ENCODE data around the gene DIS3L2.

The DIS3L2 gene

GRCh38 chr2:232000439-232000838 lies 38.9 kb downstream of the DIS3L2 start:
- TF ChIP-seq PPARA (CRISPR knock-in tag; IDR thresholded peaks at IDR 0.05; ENCODE audit: borderline replicate concordance) (no peak), ISL1 (CRISPR knock-in tag; IDR thresholded peaks at IDR 0.05) (no peak), TCF4 (CRISPR knock-in tag; IDR thresholded peaks at IDR 0.05; ENCODE audit: borderline replicate concordance) (no peak), ZNF70 (CRISPR knock-in tag; IDR thresholded peaks at IDR 0.05) (no peak), PATZ1 (CRISPR knock-in tag; IDR thresholded peaks at IDR 0.05; ENCODE audit: borderline replicate concordance) (no peak), TOX (CRISPR knock-in tag; IDR thresholded peaks at IDR 0.05; ENCODE audit: borderline replicate concordance) (no peak), BACH2 (CRISPR knock-in tag; IDR thresholded peaks at IDR 0.05; ENCODE audit: borderline replicate concordance) (no peak), ARNTL (CRISPR knock-in tag; IDR thresholded peaks at IDR 0.05; ENCODE audit: borderline replicate concordance, low read depth) (no peak), CREB5 (CRISPR knock-in tag; IDR thresholded peaks at IDR 0.05; ENCODE audit: low read depth) (no peak)
- ATAC-seq, result no peak

- no peak for TF ChIP-seq ZFP3 (CRISPR knock-in tag; IDR thresholded peaks at IDR 0.05)
- TF ChIP-seq ZFP30 (CRISPR knock-in tag; IDR thresholded peaks at IDR 0.05), result no peak
- TF ChIP-seq OSR1 (CRISPR knock-in tag; IDR thresholded peaks at IDR 0.05), result no peak
- TF ChIP-seq ISL1 (CRISPR knock-in tag; IDR thresholded peaks at IDR 0.05), result no peak
- TF ChIP-seq TOX (CRISPR knock-in tag; IDR thresholded peaks at IDR 0.05; ENCODE audit: borderline replicate concordance), result no peak
- no peak for TF ChIP-seq ZNF70 (CRISPR knock-in tag; IDR thresholded peaks at IDR 0.05)
- TF ChIP-seq ZNF8 (CRISPR knock-in tag; IDR thresholded peaks at IDR 0.05), result no peak
- no peak for TF ChIP-seq ESRRG (CRISPR knock-in tag; IDR thresholded peaks at IDR 0.05)
- no peak for ATAC-seq
Observed at GRCh38 chr2:232001073-232001472, 39.6 kb downstream of the DIS3L2 start.

GRCh38 chr2:232006253-232006652 lies 44.7 kb downstream of the DIS3L2 start:
- no peak for ATAC-seq
- TF ChIP-seq RARB (CRISPR knock-in tag; IDR thresholded peaks at IDR 0.05) (no peak), TCF4 (CRISPR knock-in tag; IDR thresholded peaks at IDR 0.05; ENCODE audit: borderline replicate concordance) (no peak)

DNA sequence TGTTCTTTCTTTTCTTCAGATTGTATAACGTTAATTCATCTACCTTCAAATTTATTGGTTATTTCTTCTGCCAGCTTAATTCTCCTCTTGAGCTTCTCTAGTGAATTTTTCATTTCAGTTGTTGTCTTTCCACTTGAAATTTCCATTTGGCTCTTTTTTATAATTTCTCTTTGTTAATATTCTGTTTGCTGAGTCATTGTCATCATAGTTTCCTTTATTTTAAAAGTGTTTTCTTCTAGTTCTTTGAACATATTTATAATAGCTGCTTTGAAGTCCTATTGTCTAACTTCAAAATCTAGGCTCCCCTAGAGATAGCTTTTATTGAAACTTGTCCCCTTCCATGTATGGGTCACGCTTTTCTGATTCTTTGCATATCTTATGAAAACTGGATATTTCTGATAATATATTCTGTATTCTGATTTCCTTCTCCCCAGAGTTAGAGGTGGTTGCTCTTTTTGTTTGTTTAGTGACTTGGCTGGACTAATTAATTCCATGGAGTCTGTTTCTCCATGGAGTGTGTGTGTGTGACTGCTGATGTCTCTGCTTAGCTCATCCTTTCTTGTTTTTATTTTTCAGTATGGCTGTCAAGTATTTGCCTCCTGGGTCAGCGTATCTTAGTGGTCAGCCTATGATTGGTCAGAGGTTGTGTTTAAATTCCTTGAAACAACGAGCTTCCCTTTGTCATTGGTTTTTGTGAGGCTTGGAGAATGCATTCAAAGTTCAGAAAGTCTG lies 47.6 kb downstream of the DIS3L2 start:
- no peak for ATAC-seq
- TF ChIP-seq PATZ1 (CRISPR knock-in tag; IDR thresholded peaks at IDR 0.05; ENCODE audit: borderline replicate concordance), result no peak
- TF ChIP-seq TCF4 (CRISPR knock-in tag; IDR thresholded peaks at IDR 0.05; ENCODE audit: borderline replicate concordance), result no peak
- TF ChIP-seq BACH2 (CRISPR knock-in tag; IDR thresholded peaks at IDR 0.05; ENCODE audit: borderline replicate concordance), result no peak
- no peak for TF ChIP-seq CSDC2 (CRISPR knock-in tag; IDR thresholded peaks at IDR 0.05)
- TF ChIP-seq PPARA (CRISPR knock-in tag; IDR thresholded peaks at IDR 0.05; ENCODE audit: borderline replicate concordance), result no peak
- TF ChIP-seq RARB (CRISPR knock-in tag; IDR thresholded peaks at IDR 0.05), result no peak
- TF ChIP-seq ZFP30 (CRISPR knock-in tag; IDR thresholded peaks at IDR 0.05), result no peak
- no peak for TF ChIP-seq OSR1 (CRISPR knock-in tag; IDR thresholded peaks at IDR 0.05)
- TF ChIP-seq ZC3H10 (CRISPR knock-in tag; IDR thresholded peaks at IDR 0.05), result no peak
- no peak for TF ChIP-seq CREB5 (CRISPR knock-in tag; IDR thresholded peaks at IDR 0.05; ENCODE audit: low read depth)
- no peak for TF ChIP-seq ARNTL (CRISPR knock-in tag; IDR thresholded peaks at IDR 0.05; ENCODE audit: borderline replicate concordance, low read depth)
- TF ChIP-seq, protein P1, sequence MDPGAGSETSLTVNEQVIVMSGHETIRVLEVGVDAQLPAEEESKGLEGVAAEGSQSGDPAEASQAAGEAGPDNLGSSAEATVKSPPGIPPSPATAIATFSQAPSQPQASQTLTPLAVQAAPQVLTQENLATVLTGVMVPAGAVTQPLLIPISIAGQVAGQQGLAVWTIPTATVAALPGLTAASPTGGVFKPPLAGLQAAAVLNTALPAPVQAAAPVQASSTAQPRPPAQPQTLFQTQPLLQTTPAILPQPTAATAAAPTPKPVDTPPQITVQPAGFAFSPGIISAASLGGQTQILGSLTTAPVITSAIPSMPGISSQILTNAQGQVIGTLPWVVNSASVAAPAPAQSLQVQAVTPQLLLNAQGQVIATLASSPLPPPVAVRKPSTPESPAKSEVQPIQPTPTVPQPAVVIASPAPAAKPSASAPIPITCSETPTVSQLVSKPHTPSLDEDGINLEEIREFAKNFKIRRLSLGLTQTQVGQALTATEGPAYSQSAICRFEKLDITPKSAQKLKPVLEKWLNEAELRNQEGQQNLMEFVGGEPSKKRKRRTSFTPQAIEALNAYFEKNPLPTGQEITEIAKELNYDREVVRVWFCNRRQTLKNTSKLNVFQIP (CRISPR knock-in tag; IDR thresholded peaks at IDR 0.05; ENCODE audit: borderline replicate concordance, low read depth), result no peak
- TF ChIP-seq ZNF8 (CRISPR knock-in tag; IDR thresholded peaks at IDR 0.05), result no peak
- no peak for TF ChIP-seq CSRNP3 (CRISPR knock-in tag; IDR thresholded peaks at IDR 0.05)
- no peak for TF ChIP-seq ZNF70 (CRISPR knock-in tag; IDR thresholded peaks at IDR 0.05)
- no peak for TF ChIP-seq TOX (CRISPR knock-in tag; IDR thresholded peaks at IDR 0.05; ENCODE audit: borderline replicate concordance)
- TF ChIP-seq ZFP3 (CRISPR knock-in tag; IDR thresholded peaks at IDR 0.05), result no peak
- TF ChIP-seq ISL1 (CRISPR knock-in tag; IDR thresholded peaks at IDR 0.05), result no peak
- no peak for TF ChIP-seq SNAI2 (CRISPR knock-in tag; IDR thresholded peaks at IDR 0.05)
- no peak for TF ChIP-seq GLIS3 (CRISPR knock-in tag; IDR thresholded peaks at IDR 0.05)

Data from SK-N-SH treated with all-trans-retinoic acid at 6 μM for 48 hours (cell line).